Keratinocyte (primary cell): ENCODE measurements around the gene ASB9. TPM values are rescaled to one million over a fixed set of nuclear protein-coding genes. Genes with fewer than 3 reads are reported as not detected.

Experiments used
- DNase-seq: peaks from one replicate; pipeline ENCODE4 v3.0.0-alpha.2; 2011; ENCODE audit warnings: low read depth, missing footprints, low spot score
- FAIRE-seq: peaks from 2 replicates; lab custom pipeline; 2011; peaks lifted over from hg19 to GRCh38; lab: Jason Lieb, UNC
- H2AFZ ChIP-seq: 2 replicates; pipeline ENCODE4 v1.6.0; 2012; ENCODE audit warnings: low read length, control low read depth, inconsistent platforms; ENCODE audit not compliant: control insufficient read depth
- H3K27ac ChIP-seq: 2 replicates; pipeline ENCODE4 v1.5.1; 2011; ENCODE audit warnings: low read length; ENCODE audit not compliant: control insufficient read depth, insufficient read depth
- H3K27me3 ChIP-seq: 3 replicates; pipeline ENCODE4 v1.6.0; 2011; ENCODE audit warnings: low read length; ENCODE audit not compliant: control insufficient read depth, insufficient read depth; ENCODE audit errors: extremely low read depth
- H3K36me3 ChIP-seq, 2 experiments: 2 replicates in 1 of 2; 3 replicates in 1 of 2; pipeline ENCODE4 v1.5.1; 2011; ENCODE audit warnings: low read length in 2 of 2, mild to moderate bottlenecking in 1 of 2; ENCODE audit not compliant: control insufficient read depth in 2 of 2, insufficient read depth in 2 of 2; ENCODE audit errors: extremely low read depth in 1 of 2
- H3K4me1 ChIP-seq: 3 replicates; pipeline ENCODE4 v1.5.1; 2011; ENCODE audit warnings: low read length; ENCODE audit not compliant: control insufficient read depth, insufficient read depth; ENCODE audit errors: extremely low read depth
- H3K4me2 ChIP-seq: 3 replicates; pipeline ENCODE4 v1.6.0; 2011; ENCODE audit warnings: low read depth, low read length; ENCODE audit not compliant: control insufficient read depth, insufficient read depth; ENCODE audit errors: extremely low read depth
- H3K4me3 ChIP-seq, 3 experiments: fragments of 200-600 bp in 1 of 3; sonication (generic) in 1 of 3; 2 replicates in 2 of 3; 3 replicates in 1 of 3; pipeline ENCODE4 v1.5.1; 2011 to 2016; ENCODE audit warnings: low read length in 3 of 3, mild to moderate bottlenecking in 3 of 3, control low read depth in 2 of 3, inconsistent platforms in 1 of 3, low read depth in 1 of 3, mixed read lengths in 1 of 3, mixed run types in 1 of 3, moderate library complexity in 1 of 3; ENCODE audit not compliant: control insufficient read depth in 2 of 3, insufficient read depth in 2 of 3; ENCODE audit errors: extremely low read depth in 1 of 3
- H3K79me2 ChIP-seq: 2 replicates; pipeline ENCODE4 v1.6.0; 2012; ENCODE audit warnings: low read length; ENCODE audit not compliant: control insufficient read depth, insufficient read depth
- H3K9ac ChIP-seq: 3 replicates; pipeline ENCODE4 v1.6.0; 2011; ENCODE audit warnings: low read length; ENCODE audit not compliant: control insufficient read depth, insufficient read depth; ENCODE audit errors: extremely low read depth
- H3K9me1 ChIP-seq: 3 replicates; pipeline ENCODE4 v1.6.0; 2011; ENCODE audit warnings: low read length; ENCODE audit not compliant: control insufficient read depth, insufficient read depth; ENCODE audit errors: extremely low read depth
- H3K9me3 ChIP-seq: 2 replicates; pipeline ENCODE4 v1.5.1; 2012; ENCODE audit warnings: low read depth, low read length; ENCODE audit not compliant: control insufficient read depth
- H4K20me1 ChIP-seq: 3 replicates; pipeline ENCODE4 v1.6.0; 2011; ENCODE audit warnings: low read length; ENCODE audit not compliant: control insufficient read depth, insufficient read depth; ENCODE audit errors: extremely low read depth
- CTCF ChIP-seq, 3 experiments: IDR thresholded peaks in 1 of 3; conservative IDR thresholded peaks in 1 of 3; optimal IDR thresholded peaks in 1 of 3; 2 replicates in 2 of 3; 3 replicates in 1 of 3; pipeline versions ENCODE3 to v1.5.1; 2011; ENCODE audit warnings: low read length in 3 of 3, mild to moderate bottlenecking in 3 of 3, moderate library complexity in 2 of 3, control low read depth in 1 of 3, inconsistent platforms in 1 of 3; ENCODE audit not compliant: insufficient read depth in 2 of 3; ENCODE audit errors: extremely low read depth in 1 of 3
- EZH2 ChIP-seq: IDR thresholded peaks from one replicate; pipeline ENCODE4 v1.6.1; 2012; ENCODE audit warnings: inconsistent platforms, mild to moderate bottlenecking, low read length, moderate library complexity
- dilution Hi-C: fragments of 300-500 bp; cut with MboI; formaldehyde crosslinking; loops from one replicate; pipeline ENCODE4 v1.7.0; 2020; ENCODE audit warnings: low sequenced_read_pairs; ENCODE audit not compliant: extremely low pct_ligation_motif_present
- polyA plus RNA-seq, 5 experiments: library from polyadenylated mRNA; depleted of rRNA in 3 of 5; stranded (reverse) in 3 of 5; stranded (forward) in 1 of 5; unstranded in 1 of 5; fragments of >200 nt; gene quantifications; 1 replicate in 1 of 5; 2 replicates in 3 of 5; 3 replicates in 1 of 5; pipeline versions ENCODE4 v1.2.1 to v1.2.3, GENCODE V29; 2011 to 2012; ENCODE audit warnings: missing spikeins in 2 of 5, low read depth in 1 of 5, low replicate concordance in 1 of 5

ASB9 gene
- polyA plus RNA-seq, 1 donor (not counting 4 experiments of a cell fraction or from before 2014, with no cell fraction given) = 0.66 TPM

DNA sequence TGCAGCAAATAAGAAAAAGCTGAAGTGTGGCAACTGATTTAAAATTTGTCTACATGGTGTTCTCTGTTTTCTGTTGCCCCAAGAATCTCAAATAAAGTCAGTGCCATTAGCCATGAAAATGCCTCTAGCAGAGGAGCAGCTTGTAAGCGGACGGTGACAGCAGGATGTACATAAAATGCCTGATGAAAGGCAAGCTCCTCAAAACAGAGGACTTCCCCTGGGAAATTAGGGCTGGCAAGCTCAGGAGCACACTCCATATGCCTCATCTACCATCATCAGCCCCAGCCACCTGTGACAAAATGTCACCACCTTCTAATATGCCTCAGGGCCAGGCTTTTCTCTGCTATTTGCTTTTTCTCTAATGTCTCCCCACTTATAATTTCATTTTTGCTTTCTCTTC is 54.5 kb downstream of the ASB9 start:
- no peak overlapping the region for H3K27ac ChIP-seq
- H3K79me2 ChIP-seq = no peaks in the 10 kb centered on the region
- no peaks in the 10 kb centered on the region for H4K20me1 ChIP-seq
- H3K4me1 ChIP-seq = no peaks in the 10 kb centered on the region
- H3K4me3 ChIP-seq = no peak overlapping the region
- H3K9ac ChIP-seq = no peak overlapping the region
- dilution Hi-C loops = no loop called here
- H3K36me3 ChIP-seq = no peaks in the 10 kb centered on the region
- no peak overlapping the region for H3K4me2 ChIP-seq
- TF ChIP-seq CTCF (optimal IDR thresholded peaks at IDR 0.05 in 1 of 3, IDR thresholded peaks at IDR 0.05 in 1 of 3, conservative IDR thresholded peaks at IDR 0.05 in 1 of 3; ENCODE audit: extremely low read depth in 1 of 3, insufficient read depth in 2 of 3, low read length in 3 of 3) (no peak), EZH2 (no peak)
- no peaks in the 10 kb centered on the region for H3K27me3 ChIP-seq
- no peak for DNase-seq
- FAIRE-seq = no peak
- no peak overlapping the region for H2AFZ ChIP-seq
- H3K9me3 ChIP-seq = no peaks in the 10 kb centered on the region
- no peaks in the 10 kb centered on the region for H3K9me1 ChIP-seq

DNA sequence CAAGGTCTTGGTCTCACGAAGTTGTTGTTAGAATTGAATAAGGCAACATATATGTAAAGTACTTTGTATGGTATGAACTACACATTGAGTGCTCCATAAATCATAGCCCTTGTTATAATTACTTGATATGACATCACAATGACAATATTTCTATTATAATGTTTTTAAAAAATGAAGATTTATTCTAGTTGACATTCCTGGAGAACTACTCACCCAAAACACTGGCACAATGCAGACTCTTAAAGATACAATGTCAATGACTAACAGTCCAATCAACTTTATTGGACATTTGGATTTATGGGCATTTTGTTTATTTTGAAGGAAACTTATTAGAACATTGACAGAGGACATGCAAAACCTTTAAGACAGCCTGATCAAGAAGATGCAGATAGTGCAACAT is 55.3 kb downstream of the ASB9 start:
- H3K9me3 ChIP-seq = no peaks in the 10 kb centered on the region
- no peaks in the 10 kb centered on the region for H3K27me3 ChIP-seq
- no peak for DNase-seq
- H3K9ac ChIP-seq = no peak overlapping the region
- H2AFZ ChIP-seq = no peak overlapping the region
- TF ChIP-seq CTCF (optimal IDR thresholded peaks at IDR 0.05 in 1 of 3, IDR thresholded peaks at IDR 0.05 in 1 of 3, conservative IDR thresholded peaks at IDR 0.05 in 1 of 3; ENCODE audit: extremely low read depth in 1 of 3, insufficient read depth in 2 of 3, low read length in 3 of 3) (no peak), EZH2 (no peak)
- no peak for FAIRE-seq
- dilution Hi-C loops = no loop called here
- no peak overlapping the region for H3K27ac ChIP-seq
- H3K79me2 ChIP-seq = no peaks in the 10 kb centered on the region
- no peaks in the 10 kb centered on the region for H3K9me1 ChIP-seq
- no peaks in the 10 kb centered on the region for H4K20me1 ChIP-seq
- H3K36me3 ChIP-seq = no peaks in the 10 kb centered on the region
- no peak overlapping the region for H3K4me2 ChIP-seq
- H3K4me1 ChIP-seq = no peaks in the 10 kb centered on the region
- no peak overlapping the region for H3K4me3 ChIP-seq
